Neuron (in vitro differentiated cells): Measurements from ENCODE around the gene SMOC2.
"Not testable (repeated sequence)": the region's sequence is repeated elsewhere in the genome, so short reads cannot be mapped to it uniquely, and the experiment has no call there.

Experiments
- H2AFZ ChIP-seq: one replicate; pipeline ENCODE4 v1.6.1; 2013; ENCODE audit warnings: low read depth, mild to moderate bottlenecking, inconsistent platforms, low read length, moderate library complexity
- H3K27me3 ChIP-seq: one replicate; pipeline ENCODE4 v1.6.1; 2013; ENCODE audit warnings: low read length; ENCODE audit not compliant: insufficient read depth
- H3K36me3 ChIP-seq: one replicate; pipeline ENCODE4 v1.6.1; 2013; ENCODE audit warnings: low read length; ENCODE audit not compliant: insufficient read depth
- H3K4me1 ChIP-seq: one replicate; pipeline ENCODE4 v1.6.1; 2013; ENCODE audit warnings: low read length; ENCODE audit not compliant: insufficient read depth
- H3K4me3 ChIP-seq: 2 replicates; pipeline ENCODE4 v1.5.1; 2013; ENCODE audit warnings: mild to moderate bottlenecking, low read length, moderate library complexity
- H3K9me3 ChIP-seq: one replicate; pipeline ENCODE4 v1.6.1; 2013; ENCODE audit warnings: low read length

The SMOC2 gene

DNA sequence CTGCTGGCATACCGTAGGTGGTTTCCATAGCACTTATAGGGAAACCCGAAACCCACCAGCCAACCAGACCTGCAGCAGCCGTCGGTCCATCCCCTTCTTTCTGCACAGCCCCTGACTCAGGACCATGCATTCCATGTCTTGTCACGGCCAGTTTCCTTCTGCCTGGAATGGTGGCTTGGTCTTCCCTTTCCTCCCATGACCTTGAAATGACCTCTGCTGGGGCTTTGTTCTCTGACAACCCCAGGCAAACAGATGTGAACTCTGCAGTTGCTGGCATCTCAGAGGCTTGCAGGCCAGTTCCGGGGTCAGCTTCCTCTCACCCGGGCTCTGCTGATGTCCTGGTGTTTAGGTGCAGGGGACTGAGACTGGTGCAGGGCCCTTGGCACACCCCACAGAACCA is 250.8 kb downstream of the SMOC2 start:
- Histone ChIP-seq H3K27me3 (no peaks in the 10 kb centered on the region), H3K9me3 (no peaks in the 10 kb centered on the region), H3K4me3 (no peak overlapping the region), H3K36me3 (no peaks in the 10 kb centered on the region), H2AFZ (no peak overlapping the region), H3K4me1 (peaks cover 5% of the 10 kb centered on the region)

DNA sequence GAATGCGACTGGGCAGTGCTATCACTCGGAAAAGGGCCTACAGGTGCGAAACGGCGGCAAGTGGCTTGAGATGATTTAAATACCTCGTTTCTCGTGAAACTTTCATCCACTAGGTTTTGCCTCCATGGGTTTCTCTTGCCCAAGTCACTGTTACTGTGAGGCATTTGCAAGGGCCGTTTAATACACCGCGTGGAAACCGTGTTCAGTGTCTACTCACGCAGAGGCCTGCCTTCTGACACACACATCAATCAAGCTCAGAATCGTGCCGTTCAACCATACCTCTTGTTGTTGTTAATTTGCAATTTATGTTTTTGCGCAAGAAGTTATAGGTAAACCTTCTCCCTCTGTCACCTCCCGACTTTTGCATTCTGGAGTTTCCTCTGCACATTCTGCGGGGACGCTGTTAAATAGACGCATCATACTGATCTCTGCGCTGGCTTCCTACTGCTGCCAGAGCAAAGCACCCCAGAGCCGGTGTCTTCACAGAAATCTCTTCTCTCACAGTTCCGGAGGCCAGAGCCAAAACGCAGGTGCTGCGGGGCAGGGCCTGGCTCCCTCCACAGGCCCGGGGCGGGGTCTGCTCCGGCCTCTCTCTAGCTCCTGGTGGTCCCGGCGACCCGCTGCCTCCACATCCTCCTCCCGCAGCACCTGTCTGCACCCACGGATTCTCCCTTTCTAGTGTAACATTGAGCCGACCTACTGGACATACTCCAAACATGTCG is 251.4 kb downstream of the SMOC2 start:
- Histone ChIP-seq H3K9me3 (no peaks in the 10 kb centered on the region), H3K27me3 (no peaks in the 10 kb centered on the region), H2AFZ (no peak overlapping the region), H3K4me3 (no peak overlapping the region), H3K36me3 (no peaks in the 10 kb centered on the region), H3K4me1 (peaks cover 1% of the 10 kb centered on the region)

DNA sequence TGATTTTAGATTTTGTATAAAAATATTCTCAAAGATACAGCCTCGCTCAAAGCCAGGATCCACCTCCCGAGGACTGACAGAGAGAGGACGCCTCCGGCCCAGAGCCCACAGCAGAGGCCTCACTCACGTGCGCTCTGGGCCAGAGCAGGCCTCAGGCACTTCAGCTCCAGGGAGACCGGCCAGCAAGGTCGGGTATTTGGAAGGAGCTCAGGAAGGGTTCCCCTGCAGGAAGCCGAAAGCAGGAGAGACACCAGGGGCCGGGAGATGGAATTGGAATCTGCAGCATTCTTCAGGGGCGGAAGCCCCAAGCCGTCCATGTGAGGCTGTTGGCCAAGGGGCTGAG is 251.9 kb downstream of the SMOC2 start:
- not testable (repeated sequence) for H3K27me3 ChIP-seq, H2AFZ ChIP-seq, H3K9me3 ChIP-seq, H3K36me3 ChIP-seq, H3K4me3 ChIP-seq, H3K4me1 ChIP-seq

DNA sequence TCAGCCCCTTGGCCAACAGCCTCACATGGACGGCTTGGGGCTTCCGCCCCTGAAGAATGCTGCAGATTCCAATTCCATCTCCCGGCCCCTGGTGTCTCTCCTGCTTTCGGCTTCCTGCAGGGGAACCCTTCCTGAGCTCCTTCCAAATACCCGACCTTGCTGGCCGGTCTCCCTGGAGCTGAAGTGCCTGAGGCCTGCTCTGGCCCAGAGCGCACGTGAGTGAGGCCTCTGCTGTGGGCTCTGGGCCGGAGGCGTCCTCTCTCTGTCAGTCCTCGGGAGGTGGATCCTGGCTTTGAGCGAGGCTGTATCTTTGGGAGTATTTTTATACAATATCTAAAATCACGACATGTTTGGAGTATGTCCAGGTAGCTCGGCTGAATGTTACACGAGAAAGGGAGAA is 253.8 kb downstream of the SMOC2 start:
- not testable (repeated sequence) for H3K36me3 ChIP-seq, H3K27me3 ChIP-seq, H3K4me1 ChIP-seq, H3K4me3 ChIP-seq, H3K9me3 ChIP-seq, H2AFZ ChIP-seq

DNA sequence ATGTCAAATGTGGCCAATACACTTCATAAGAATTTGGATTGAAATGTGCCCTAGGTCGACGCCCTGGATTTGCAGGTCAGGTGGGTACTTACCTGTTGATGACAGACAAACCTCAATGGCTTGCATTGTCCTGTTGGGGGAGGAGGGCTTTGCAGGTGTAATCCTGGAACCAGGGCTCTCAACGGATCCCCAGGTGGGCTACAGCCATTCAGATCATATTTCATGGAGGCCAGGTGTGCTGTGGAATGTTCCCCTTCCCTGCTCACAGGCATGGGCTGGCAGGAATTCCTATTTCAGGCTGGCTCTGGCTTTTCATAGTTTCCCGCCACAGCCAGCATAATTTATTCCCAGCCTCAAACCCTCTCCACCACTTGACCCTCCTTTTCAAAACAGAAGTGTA is 254.7 kb downstream of the SMOC2 start:
- Histone ChIP-seq H3K4me1 (no peaks in the 10 kb centered on the region), H3K27me3 (no peaks in the 10 kb centered on the region), H2AFZ (no peak overlapping the region), H3K4me3 (no peak overlapping the region), H3K36me3 (no peaks in the 10 kb centered on the region), H3K9me3 (no peaks in the 10 kb centered on the region)

DNA sequence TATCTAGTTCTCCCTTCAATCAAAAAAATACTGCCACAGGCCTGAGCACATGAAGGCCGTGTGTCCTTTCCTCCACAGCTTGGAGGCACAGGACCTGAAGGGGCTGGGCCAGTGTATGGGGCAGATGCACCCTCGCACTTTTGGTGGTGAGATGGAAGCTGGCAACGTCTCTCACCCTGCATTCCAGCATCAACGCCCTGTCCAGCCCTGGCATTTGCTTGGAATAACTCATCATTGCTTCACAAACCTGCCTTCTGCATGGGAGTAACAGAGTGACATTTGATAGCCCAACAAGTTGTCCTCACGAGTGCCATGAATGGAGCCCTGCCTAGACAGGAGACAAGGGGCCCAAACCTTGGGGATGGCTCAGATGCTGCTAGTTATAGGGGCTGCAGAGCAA is 257.9 kb downstream of the SMOC2 start:
- no peaks in the 10 kb centered on the region for H3K4me1 ChIP-seq
- H3K9me3 ChIP-seq: no peaks in the 10 kb centered on the region
- H2AFZ ChIP-seq: no peak overlapping the region
- no peaks in the 10 kb centered on the region for H3K27me3 ChIP-seq
- no peaks in the 10 kb centered on the region for H3K36me3 ChIP-seq
- H3K4me3 ChIP-seq: no peak overlapping the region

DNA sequence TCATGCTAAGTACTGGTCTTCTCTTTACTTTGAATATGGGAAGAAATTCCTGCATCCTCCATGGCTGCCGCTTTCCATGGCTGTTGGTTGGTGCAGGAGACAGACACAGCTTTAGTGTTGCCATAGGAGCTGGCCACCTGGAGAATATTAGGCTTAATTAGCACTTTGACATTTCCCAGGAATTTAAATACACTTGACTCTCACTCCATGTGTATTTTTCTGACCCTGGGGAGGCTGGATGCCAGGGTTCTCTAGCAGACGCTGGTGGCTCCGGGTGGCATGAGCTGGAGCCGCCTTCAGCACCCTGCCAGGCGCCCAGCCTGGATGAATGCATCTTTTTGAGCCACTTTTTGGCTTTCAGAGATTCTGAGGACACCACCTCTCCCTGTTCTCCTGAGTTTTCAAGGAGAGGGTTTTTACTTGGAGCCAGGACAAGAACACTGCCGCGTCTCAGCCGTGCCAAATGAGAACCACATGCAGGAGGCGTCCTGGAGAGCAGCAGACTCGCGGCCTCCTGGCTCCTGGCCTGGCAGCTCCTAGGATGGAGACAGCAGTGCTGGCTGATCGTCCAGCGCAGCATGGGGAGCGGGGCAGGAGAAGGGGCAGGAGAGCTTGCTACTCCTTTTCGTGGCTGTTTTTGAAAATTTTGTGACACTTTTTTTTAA is 258.8 kb downstream of the SMOC2 start:
- no peaks in the 10 kb centered on the region for H3K4me1 ChIP-seq
- no peak overlapping the region for H3K4me3 ChIP-seq
- H3K27me3 ChIP-seq: no peaks in the 10 kb centered on the region
- no peak overlapping the region for H2AFZ ChIP-seq
- H3K9me3 ChIP-seq: no peaks in the 10 kb centered on the region
- H3K36me3 ChIP-seq: no peaks in the 10 kb centered on the region

DNA sequence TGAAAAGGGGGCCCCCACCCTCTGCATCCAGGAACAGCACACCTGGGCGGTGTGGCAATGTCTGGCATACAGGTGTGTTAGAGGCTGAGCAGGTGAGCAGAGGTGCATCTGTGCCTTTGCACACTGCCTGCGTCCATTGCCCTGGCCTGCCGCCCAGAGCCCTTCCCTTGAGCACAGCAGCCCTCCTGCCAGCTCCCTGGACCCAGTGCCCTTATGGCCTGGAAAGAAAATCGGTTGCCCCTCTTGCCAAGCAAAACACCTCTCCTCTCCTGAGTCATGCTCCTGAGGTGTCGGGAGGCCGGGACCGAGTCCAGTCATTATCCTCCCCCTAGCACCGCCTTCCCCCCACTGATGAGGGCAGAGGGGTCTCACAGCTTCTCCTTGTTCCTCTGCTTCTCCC is 259.9 kb downstream of the SMOC2 start:
- no peaks in the 10 kb centered on the region for H3K4me1 ChIP-seq
- H3K9me3 ChIP-seq: peaks cover 2% of the 10 kb centered on the region
- no peaks in the 10 kb centered on the region for H3K27me3 ChIP-seq
- no peak overlapping the region for H2AFZ ChIP-seq
- no peaks in the 10 kb centered on the region for H3K36me3 ChIP-seq
- no peak overlapping the region for H3K4me3 ChIP-seq

DNA sequence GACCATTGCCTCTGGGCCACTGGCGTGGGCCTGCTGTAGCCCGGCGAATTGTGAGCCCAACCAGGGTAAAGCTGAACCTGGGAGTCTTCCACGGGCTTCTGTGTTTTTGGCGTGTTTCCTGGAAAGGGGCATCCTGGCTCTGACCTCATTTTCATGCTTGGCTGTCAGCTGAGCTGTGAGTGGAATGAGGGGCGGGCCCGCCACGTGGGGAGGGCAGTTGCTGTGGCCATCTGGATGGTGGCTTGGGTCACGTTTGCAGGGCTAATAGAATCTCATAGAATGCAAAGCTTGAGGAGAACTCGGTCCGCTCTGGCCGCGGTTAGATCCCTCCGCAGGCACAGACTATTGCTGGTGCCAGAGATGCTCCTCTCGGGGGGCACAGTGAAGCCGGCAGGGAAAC is 263.0 kb downstream of the SMOC2 start:
- Histone ChIP-seq H3K27me3 (no peaks in the 10 kb centered on the region), H3K36me3 (no peaks in the 10 kb centered on the region), H3K4me1 (no peaks in the 10 kb centered on the region), H3K4me3 (no peak overlapping the region), H3K9me3 (peaks cover 4% of the 10 kb centered on the region), H2AFZ (no peak overlapping the region)

DNA sequence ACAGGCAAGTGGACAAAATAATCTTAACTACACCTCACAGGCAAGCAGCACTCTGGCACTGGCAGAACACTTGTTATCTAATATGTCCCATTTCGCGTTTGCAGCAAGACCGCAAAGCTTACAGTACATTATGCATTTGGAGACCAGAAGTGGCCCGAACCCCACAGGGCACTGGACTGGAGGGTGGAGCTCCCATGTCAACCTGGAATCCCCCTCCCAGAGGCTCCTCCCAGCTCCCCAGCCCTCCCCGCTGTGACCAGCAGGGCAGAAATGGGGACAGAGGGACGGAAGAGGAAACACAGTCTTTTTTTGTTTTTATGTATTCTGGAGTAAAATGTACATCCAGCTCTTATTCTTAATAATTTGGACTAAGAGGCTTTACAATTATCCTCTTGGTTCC is 263.7 kb downstream of the SMOC2 start:
- Histone ChIP-seq H2AFZ (no peak overlapping the region), H3K27me3 (no peaks in the 10 kb centered on the region), H3K9me3 (peaks cover 4% of the 10 kb centered on the region), H3K4me3 (no peak overlapping the region), H3K4me1 (peaks cover 4% of the 10 kb centered on the region), H3K36me3 (no peaks in the 10 kb centered on the region)

DNA sequence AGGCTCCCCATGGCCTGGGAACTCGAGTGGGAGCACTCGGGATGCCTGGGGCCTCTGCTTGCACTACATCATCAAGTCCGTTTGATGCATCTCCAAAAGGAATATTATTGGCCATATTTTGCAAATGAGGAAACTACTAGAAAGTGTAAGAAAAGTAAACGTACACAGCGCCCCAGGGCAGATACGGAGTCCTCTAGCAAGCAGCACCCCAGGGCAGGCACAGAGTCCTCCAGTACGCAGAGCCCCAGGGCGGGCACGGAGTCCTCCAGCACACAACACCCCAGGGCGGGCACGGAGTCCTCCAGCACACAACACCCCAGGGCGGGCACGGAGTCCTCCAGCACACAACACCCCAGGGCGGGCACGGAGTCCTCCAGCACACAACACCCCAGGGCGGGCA is 264.3 kb downstream of the SMOC2 start:
- not testable (repeated sequence) for H3K4me1 ChIP-seq, H2AFZ ChIP-seq, H3K4me3 ChIP-seq, H3K27me3 ChIP-seq, H3K9me3 ChIP-seq, H3K36me3 ChIP-seq

DNA sequence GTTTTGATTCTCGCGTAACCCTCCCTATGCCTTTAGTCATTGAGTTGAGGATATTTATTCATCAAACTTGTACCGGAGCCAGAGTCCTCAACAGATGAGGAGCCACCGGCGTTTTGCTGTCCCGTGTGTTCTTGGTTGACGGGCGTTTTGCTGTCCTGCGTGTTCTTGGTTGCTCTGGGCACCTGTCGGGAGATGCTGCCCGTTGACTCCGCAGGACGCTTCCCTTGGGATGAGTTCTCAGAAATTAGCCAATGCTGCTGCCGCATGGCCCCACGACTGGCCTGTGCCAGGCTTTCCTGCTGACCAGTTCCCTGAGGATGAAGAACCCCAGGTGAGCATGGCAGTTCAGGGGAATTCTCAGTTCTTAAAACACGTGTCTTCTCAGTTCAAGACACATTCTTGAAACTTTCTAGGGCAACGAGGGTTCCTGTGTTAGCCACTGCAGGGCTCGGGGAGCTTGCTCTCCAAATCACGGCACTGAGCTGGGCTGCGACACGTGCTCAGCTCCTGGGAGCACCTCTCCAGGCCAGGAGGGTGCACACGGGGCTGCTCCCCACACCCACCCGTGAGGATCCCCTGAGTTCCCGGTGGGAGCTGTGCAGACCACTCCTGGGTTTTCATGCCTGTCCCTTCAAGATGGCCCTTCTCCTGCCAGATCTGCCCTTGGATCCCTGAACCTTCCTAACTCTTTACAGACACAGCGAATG is 265.6 kb downstream of the SMOC2 start:
- Histone ChIP-seq H3K36me3 (no peaks in the 10 kb centered on the region), H3K4me3 (no peak overlapping the region), H3K9me3 (peaks cover 4% of the 10 kb centered on the region), H2AFZ (no peak overlapping the region), H3K27me3 (no peaks in the 10 kb centered on the region), H3K4me1 (peaks cover 10% of the 10 kb centered on the region)

DNA sequence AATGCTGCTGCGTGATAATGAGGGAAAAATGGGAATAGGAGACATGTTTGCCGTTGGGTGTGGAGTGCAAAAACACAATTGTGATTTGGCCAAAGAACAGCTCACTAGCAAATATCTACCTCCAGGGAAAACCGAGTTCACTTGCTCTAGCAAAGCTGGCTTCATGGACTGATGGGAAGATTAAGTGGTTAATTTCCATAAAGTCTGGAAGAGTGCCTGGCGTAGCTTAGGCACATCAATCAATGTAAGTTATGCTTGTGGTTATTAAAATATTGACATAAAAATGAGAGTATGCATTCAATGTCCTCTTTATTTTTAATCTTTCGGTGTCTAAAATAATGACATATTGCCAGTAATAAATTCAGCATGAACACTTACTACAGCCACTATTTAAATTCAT is 267.5 kb downstream of the SMOC2 start:
- H3K4me1 ChIP-seq: peaks cover 10% of the 10 kb centered on the region
- peaks cover 4% of the 10 kb centered on the region for H3K9me3 ChIP-seq
- no peak overlapping the region for H3K4me3 ChIP-seq
- no peak overlapping the region for H2AFZ ChIP-seq
- H3K36me3 ChIP-seq: no peaks in the 10 kb centered on the region
- H3K27me3 ChIP-seq: no peaks in the 10 kb centered on the region
